Upper lobe of left lung (tissue), 6 donors: ENCODE measurements around the gene MANEAL. TPM values are rescaled to one million over a fixed set of nuclear protein-coding genes. Genes with fewer than 3 reads are reported as not detected.
"Not testable (repeated sequence)": the region's sequence is repeated elsewhere in the genome, so short reads cannot be mapped to it uniquely, and the experiment has no call there.

Experiments used
- ATAC-seq, 2 donors: fragments of 200-7000 bp; cut with Tn5 transposase; one replicate each; pipeline ENCODE4 v1.9.1; 2022; ENCODE audit warnings: mild to moderate bottlenecking in 2 of 2, moderate library complexity in 2 of 2; ENCODE audit not compliant: low FRiP score in 2 of 2
- DNase-seq, 2 donors: peaks; one replicate each; pipeline ENCODE4 v3.0.0-alpha.2; 2019 to 2020
- H3K27ac ChIP-seq, 4 donors: fragments of 200-600 bp; sonication (generic); one replicate each; pipeline ENCODE4 v1.5.1; 2016 to 2019
- H3K27me3 ChIP-seq, 4 donors: fragments of 200-600 bp; sonication (generic); one replicate each; pipeline ENCODE4 v1.5.1; 2017 to 2019
- H3K36me3 ChIP-seq, 4 donors: fragments of 200-600 bp; sonication (generic); one replicate each; pipeline ENCODE4 v1.5.1; 2016 to 2019
- H3K4me1 ChIP-seq, 4 donors: fragments of 200-600 bp; sonication (generic); one replicate each; pipeline ENCODE4 v1.5.1; 2018 to 2019
- H3K4me3 ChIP-seq, 4 donors: fragments of 200-600 bp; sonication (generic); one replicate each; pipeline ENCODE4 v1.5.1; 2017 to 2019; ENCODE audit warnings: mild to moderate bottlenecking in 2 of 4, moderate library complexity in 1 of 4
- H3K9me3 ChIP-seq, 4 donors: fragments of 200-600 bp; sonication (generic); one replicate each; pipeline ENCODE4 v1.5.1; 2018 to 2019
- CTCF ChIP-seq, 6 experiments: fragments of 450-650 bp in 4 of 6; fragments of 200-600 bp in 2 of 6; sonication (generic) in 2 of 6; IDR thresholded peaks; one replicate each; pipeline ENCODE4 v1.5.1; 2016 to 2019; ENCODE audit warnings: antibody characterized with exemption in 6 of 6
- EP300 ChIP-seq, 4 donors: sonication (generic); formaldehyde crosslinking; IDR thresholded peaks; one replicate each; pipeline ENCODE4 v1.5.1; 2017; ENCODE audit warnings: antibody characterized with exemption in 4 of 4, control low read depth in 2 of 4
- POLR2A ChIP-seq, 4 donors: fragments of 450-650 bp; IDR thresholded peaks; one replicate each; pipeline ENCODE4 v1.5.1; 2016 to 2017; ENCODE audit warnings: antibody characterized with exemption in 4 of 4, mild to moderate bottlenecking in 2 of 4
- POLR2AphosphoS5 ChIP-seq, 2 donors: sonication (generic); formaldehyde crosslinking; IDR thresholded peaks; one replicate each; pipeline ENCODE4 v1.5.1; 2017; ENCODE audit warnings: antibody characterized with exemption in 2 of 2
- WGBS, 2 donors: methylation state at CpG; one replicate each; pipeline ENCODE4 v1.1.5; 2017 to 2018; 5-methylcytosine and 5-hydroxymethylcytosine counted together
- total RNA-seq, 6 donors: library from RNA; depleted of rRNA in 4 of 6; stranded (reverse); fragments of >200 nt in 4 of 6; gene quantifications; one replicate each; pipeline versions ENCODE4 v1.1.0 to v1.2.1, GENCODE V29; 2016 to 2021
- donor health status: DM: no; HTN: no; CAD: no; lungs with moderate emphysema.
- donor health status: DM: no; HTN: yes; CAD: no; lungs with severe emphysema.

The MANEAL gene
- total RNA-seq, 6 donors from 2014 or later, result 2.8 to 8.1 (median 5.2) TPM

- no peak within 1 kb of the TSS for H3K27ac ChIP-seq
- H3K27me3 ChIP-seq, result peaks cover 0 to 25% (median 12%) of the 10 kb centered on the region in 4 donors
- TF ChIP-seq CTCF (IDR thresholded peaks at IDR 0.05), result no peak
- DNase-seq, result peak in 1 of 2 donors; percentile 70
- H3K4me1 ChIP-seq, result peaks cover 0 to 6% (median 0%) of the 10 kb centered on the region in 4 donors
- no peaks in the 10 kb centered on the region for H3K36me3 ChIP-seq
- WGBS, 2 donors, result 1 to 6% methylated on average over 15 to 31 of the region's 33 CpGs
- H3K9me3 ChIP-seq, result no peaks in the 10 kb centered on the region
- no peak for ATAC-seq
- no peak within 1 kb of the TSS for H3K4me3 ChIP-seq
Measured at GRCh38 chr1:37764888-37765441, 28.7 kb upstream of the MANEAL start, which contains the start of gene EPHA10. EPHA10 (minus strand) TSS chr1:37765120; CDS start chr1:37765066, 54 bp downstream.

GRCh38 chr1:37765916-37766664 is 27.6 kb upstream of the MANEAL start:
- no peaks in the 10 kb centered on the region for H3K36me3 ChIP-seq
- H3K4me3 ChIP-seq, result no peak overlapping the region
- peaks cover 0 to 25% (median 12%) of the 10 kb centered on the region in 4 donors for H3K27me3 ChIP-seq
- H3K27ac ChIP-seq, result no peak overlapping the region
- ATAC-seq, result no peak
- 10 to 14% methylated on average over 17 to 27 of the region's 27 CpGs for WGBS, 2 donors
- peaks cover 0 to 6% (median 0%) of the 10 kb centered on the region in 4 donors for H3K4me1 ChIP-seq
- TF ChIP-seq CTCF (IDR thresholded peaks at IDR 0.05) (no peak), POLR2AphosphoS5 (IDR thresholded peaks at IDR 0.05) (no peak), POLR2A (IDR thresholded peaks at IDR 0.05) (no peak), EP300 (IDR thresholded peaks at IDR 0.05) (no peak)
- DNase-seq, result no peak
- no peaks in the 10 kb centered on the region for H3K9me3 ChIP-seq

GRCh38 chr1:37767488-37767887 is 26.2 kb upstream of the MANEAL start:
- no peak overlapping the region for H3K27ac ChIP-seq
- 7 to 31% methylated on average over 2 of the region's 2 CpGs for WGBS, 2 donors
- no peaks in the 10 kb centered on the region for H3K36me3 ChIP-seq
- no peak for ATAC-seq
- H3K9me3 ChIP-seq, result no peaks in the 10 kb centered on the region
- TF ChIP-seq EP300 (IDR thresholded peaks at IDR 0.05) (no peak), CTCF (IDR thresholded peaks at IDR 0.05) (no peak), POLR2AphosphoS5 (IDR thresholded peaks at IDR 0.05) (no peak), POLR2A (IDR thresholded peaks at IDR 0.05) (no peak)
- H3K27me3 ChIP-seq, result peaks cover 0 to 25% (median 12%) of the 10 kb centered on the region in 4 donors
- DNase-seq, result no peak
- H3K4me1 ChIP-seq, result peaks cover 0 to 6% (median 0%) of the 10 kb centered on the region in 4 donors
- H3K4me3 ChIP-seq, result no peak overlapping the region

GRCh38 chr1:37771440-37771839 is 22.2 kb upstream of the MANEAL start:
- not testable (repeated sequence) for DNase-seq, ATAC-seq, H3K4me1 ChIP-seq, H3K27ac ChIP-seq, H3K27me3 ChIP-seq, H3K4me3 ChIP-seq, H3K9me3 ChIP-seq, H3K36me3 ChIP-seq

GRCh38 chr1:37776946-37777516 is 16.6 kb upstream of the MANEAL start:
- Histone ChIP-seq H3K4me1 (no peaks in the 10 kb centered on the region), H3K27ac (no peak overlapping the region), H3K4me3 (no peak overlapping the region), H3K27me3 (no peaks in the 10 kb centered on the region), H3K9me3 (no peaks in the 10 kb centered on the region), H3K36me3 (no peaks in the 10 kb centered on the region)
- ATAC-seq (no peak), DNase-seq (no peak)
- WGBS, 2 donors, result 73 to 80% methylated on average over 3 to 4 of the region's 4 CpGs
- TF ChIP-seq EP300 (IDR thresholded peaks at IDR 0.05), result no peak
- TF ChIP-seq POLR2AphosphoS5 (IDR thresholded peaks at IDR 0.05), result no peak
- no peak for TF ChIP-seq POLR2A (IDR thresholded peaks at IDR 0.05)
- no peak for TF ChIP-seq CTCF (IDR thresholded peaks at IDR 0.05)
